HG02798 (cell line): ENCODE results near the gene ATP8A2.

Experiments used
- ATAC-seq: cut with Tn5 transposase; IDR thresholded peaks from one replicate; pipeline ENCODE4 v1.9.1; 2021; ENCODE audit warnings: mild to moderate bottlenecking; ENCODE audit not compliant: unreplicated experiment, poor library complexity

Gene ATP8A2

GRCh38 chr13:25715760-25716159 lies 344.0 kb downstream of the ATP8A2 start:
- no peak for ATAC-seq

- ATAC-seq, result no peak
Measured at GRCh38 chr13:25717666-25718197, 346.0 kb downstream of the ATP8A2 start.

GRCh38 chr13:25719666-25720065 lies 347.9 kb downstream of the ATP8A2 start:
- no peak for ATAC-seq

- ATAC-seq, result no peak
Measured at GRCh38 chr13:25722893-25723292, 351.1 kb downstream of the ATP8A2 start.

- no peak for ATAC-seq
Measured at GRCh38 chr13:25725104-25725503, 353.3 kb downstream of the ATP8A2 start.

GRCh38 chr13:25727250-25727649 lies 355.5 kb downstream of the ATP8A2 start:
- no peak for ATAC-seq

GRCh38 chr13:25727810-25728209 lies 356.0 kb downstream of the ATP8A2 start:
- no peak for ATAC-seq

- no peak for ATAC-seq
Measured at GRCh38 chr13:25729201-25729600, 357.4 kb downstream of the ATP8A2 start.

GRCh38 chr13:25731037-25731436 lies 359.3 kb downstream of the ATP8A2 start:
- ATAC-seq, result no peak

- ATAC-seq, result no peak
Measured at GRCh38 chr13:25731536-25731935, 359.8 kb downstream of the ATP8A2 start.

- no peak for ATAC-seq
Measured at GRCh38 chr13:25732111-25732865, 360.5 kb downstream of the ATP8A2 start.

- no peak for ATAC-seq
Measured at GRCh38 chr13:25733001-25733491, 361.3 kb downstream of the ATP8A2 start.

GRCh38 chr13:25733696-25734435 lies 362.1 kb downstream of the ATP8A2 start:
- ATAC-seq, result no peak

- no peak for ATAC-seq
Measured at GRCh38 chr13:25738342-25739196, 366.8 kb downstream of the ATP8A2 start.

- no peak for ATAC-seq
Measured at GRCh38 chr13:25739376-25739775, 367.6 kb downstream of the ATP8A2 start.

GRCh38 chr13:25741796-25742195 lies 370.0 kb downstream of the ATP8A2 start:
- ATAC-seq, result no peak

- no peak for ATAC-seq
Measured at GRCh38 chr13:25742220-25742619, 370.4 kb downstream of the ATP8A2 start.

GRCh38 chr13:25743421-25743820 lies 371.6 kb downstream of the ATP8A2 start:
- no peak for ATAC-seq

GRCh38 chr13:25744178-25744577 lies 372.4 kb downstream of the ATP8A2 start:
- ATAC-seq, result no peak

- ATAC-seq, result no peak
Measured at GRCh38 chr13:25746131-25746530, 374.4 kb downstream of the ATP8A2 start.
